Fibroblast of peridontal ligament (primary cell): ENCODE results near the gene SLC4A2.
"Not testable (repeated sequence)": the region's sequence is repeated elsewhere in the genome, so short reads cannot be mapped to it uniquely, and the experiment has no call there.

Experiments
- DNase-seq: peaks from one replicate; pipeline ENCODE4 v3.0.0-alpha.2; 2010; ENCODE audit errors: extremely low read depth

The SLC4A2 gene

GRCh38 chr7:151024435-151025056, 34.8 kb upstream of the SLC4A2 start, which contains the start of gene ATG9B:
ATG9B (minus strand) TSS chr7:151024494; CDS start chr7:151024423, 71 bp downstream.
- DNase-seq: no peak

- no peak for DNase-seq
Observed at GRCh38 chr7:151025924-151026671, 33.3 kb upstream of the SLC4A2 start.

DNA sequence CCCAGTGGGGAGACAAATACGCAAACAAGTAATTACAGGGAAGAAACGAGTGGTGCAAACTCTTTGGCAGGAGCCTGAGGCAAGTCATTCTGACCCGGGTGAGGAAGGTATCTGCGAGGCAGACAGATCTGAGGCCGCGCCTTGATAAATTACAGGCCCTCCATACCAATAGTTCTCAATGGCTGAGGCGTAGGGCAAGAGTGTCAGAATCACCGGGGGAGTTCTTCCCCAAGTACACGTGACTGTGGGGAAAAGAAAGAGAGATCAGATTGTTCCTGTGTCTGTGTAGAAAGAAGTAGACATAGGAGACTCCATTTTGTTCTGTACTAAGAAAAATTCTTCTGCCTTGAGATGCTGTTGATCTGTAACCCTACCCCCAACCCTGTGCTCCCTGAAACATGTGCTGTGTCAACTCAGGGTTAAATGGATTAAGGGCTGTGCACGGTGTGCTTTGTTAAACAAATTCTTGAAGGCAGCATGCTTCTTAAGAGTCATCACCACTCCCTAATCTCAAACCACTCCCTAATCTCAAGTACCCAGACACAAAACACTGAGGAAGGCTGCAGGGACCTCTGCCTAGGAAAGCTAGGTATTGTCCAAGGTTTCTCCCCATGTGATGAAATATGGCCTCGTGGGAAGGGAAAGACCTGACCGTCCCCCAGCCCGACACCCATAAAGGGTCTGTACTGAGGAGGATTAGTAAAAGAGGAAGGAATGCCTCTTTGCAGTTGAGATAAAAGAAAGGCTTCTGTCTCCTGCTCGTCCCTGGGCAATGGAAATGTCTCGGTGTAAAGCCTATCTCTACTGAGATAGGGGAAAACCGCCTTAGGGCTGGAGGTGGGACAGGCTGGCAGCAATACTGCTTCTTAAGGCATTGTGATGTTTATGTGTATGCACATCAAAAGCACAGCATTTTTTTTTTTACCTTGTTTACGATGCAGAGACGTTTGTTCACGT, 32.3 kb upstream of the SLC4A2 start:
- DNase-seq: not testable (repeated sequence)

- not testable (repeated sequence) for DNase-seq
Observed at GRCh38 chr7:151027728-151028130, 31.7 kb upstream of the SLC4A2 start.

DNA sequence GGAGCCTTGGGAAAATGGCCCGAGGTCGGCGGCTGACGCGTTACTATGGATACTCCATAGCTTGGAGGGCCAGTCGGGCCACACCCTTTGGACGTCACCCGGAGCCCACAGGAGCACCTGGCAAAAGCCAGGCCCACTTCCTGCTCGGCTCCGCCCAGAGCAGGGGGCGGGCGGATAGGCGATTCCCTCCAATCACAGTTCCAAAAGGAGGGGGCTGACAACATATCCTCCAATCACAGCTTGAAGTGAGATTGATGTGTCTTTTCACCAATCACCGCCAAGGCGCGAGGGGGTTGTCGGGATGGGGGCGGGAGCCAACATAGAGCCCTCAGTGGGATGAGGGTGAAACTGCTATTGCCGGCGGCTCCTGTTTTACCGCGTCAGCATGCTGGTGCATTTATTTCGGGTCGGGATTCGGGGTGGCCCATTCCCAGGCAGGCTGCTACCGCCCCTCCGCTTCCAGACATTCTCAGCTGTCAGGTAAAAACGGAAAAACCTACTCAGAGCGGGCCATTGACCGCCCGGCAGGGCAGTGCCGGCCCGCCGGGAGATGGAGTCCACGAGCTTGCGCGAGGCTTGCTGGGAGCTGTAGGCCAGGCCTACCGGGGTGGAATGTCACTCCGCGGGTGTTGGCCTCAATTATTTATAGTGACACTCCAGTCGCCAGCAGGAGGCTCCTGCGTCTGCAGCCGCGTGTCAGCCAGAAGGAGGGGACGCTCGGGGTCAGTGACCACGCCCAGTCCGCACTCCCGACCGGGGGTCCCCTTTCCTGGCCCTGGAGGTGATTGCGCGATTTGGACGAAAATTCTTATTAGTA, 31.1 kb upstream of the SLC4A2 start, which contains the start of gene ABCB8:
Gene ABCB8 (plus strand): TSS at position 320 of the 817 bp plus-strand sequence. CDS start 66 bp downstream, at position 386.
- peak; percentile 99 for DNase-seq

GRCh38 chr7:151028948-151029501, 30.4 kb upstream of the SLC4A2 start:
- DNase-seq: no peak

- no peak for DNase-seq
Observed at GRCh38 chr7:151031011-151031410, 28.4 kb upstream of the SLC4A2 start.

DNA sequence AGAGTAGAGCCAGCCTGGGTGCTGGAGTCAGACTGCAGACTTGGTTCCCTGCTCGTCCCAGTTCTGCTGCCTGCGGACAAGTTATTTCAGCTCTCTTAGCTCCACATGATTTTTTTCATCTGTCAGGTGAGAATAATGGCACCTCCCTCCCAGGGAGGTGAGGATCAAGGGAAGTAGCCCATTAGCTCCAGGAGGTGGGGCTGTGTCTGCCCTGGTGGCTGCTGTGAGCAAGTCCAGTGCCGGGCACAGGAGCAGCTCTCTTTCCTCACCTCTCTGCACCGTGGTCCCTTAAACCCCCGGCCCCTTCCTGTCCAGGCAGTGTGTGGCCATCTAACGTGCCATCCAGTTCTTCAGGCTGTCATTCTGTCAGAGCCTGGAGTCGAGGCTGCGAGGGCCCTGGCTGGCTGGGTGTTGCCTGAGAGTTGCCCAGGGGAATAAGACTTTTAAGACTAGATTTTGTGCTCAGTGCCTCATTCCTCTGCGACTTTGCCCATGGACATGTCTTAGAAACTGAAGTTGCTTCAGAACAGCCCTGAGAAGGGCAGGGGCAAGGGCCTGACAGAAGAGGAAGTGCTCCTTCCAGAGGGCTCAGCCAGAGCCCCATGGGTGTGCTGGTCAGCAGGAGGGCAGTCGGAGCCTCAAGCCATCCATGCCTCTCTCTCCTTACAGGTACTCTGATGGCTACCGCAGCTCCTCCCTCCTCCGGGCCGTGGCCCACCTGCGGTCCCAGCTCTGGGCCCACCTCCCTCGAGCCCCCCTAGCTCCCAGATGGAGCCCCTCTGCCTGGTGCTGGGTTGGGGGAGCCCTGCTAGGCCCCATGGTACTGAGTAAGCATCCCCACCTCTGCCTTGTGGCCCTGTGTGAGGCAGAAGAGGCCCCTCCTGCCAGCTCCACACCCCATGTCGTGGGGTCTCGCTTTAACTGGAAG, 26.2 kb upstream of the SLC4A2 start:
- no peak for DNase-seq

DNA sequence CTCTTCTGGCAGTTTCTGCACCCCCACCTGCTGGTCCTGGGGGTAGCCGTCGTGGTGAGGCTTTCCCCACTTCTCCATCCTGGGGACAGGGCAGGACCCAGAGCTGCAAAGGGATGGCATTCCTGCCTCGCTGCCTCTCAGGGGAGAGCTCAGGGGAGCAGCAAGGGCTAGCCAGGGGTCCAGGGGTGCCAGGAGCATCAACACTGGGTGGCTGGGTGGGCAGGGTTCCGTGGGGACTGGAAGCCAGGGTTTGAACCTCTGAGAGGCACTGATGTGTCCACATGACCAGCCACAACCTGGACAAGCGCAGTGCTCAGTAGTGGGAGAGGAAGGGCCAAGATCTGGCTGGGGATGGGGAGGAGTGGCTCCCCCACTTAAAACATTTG, 25.5 kb upstream of the SLC4A2 start:
- no peak for DNase-seq

- DNase-seq: no peak
Observed at GRCh38 chr7:151034312-151035025, 24.9 kb upstream of the SLC4A2 start.

DNA sequence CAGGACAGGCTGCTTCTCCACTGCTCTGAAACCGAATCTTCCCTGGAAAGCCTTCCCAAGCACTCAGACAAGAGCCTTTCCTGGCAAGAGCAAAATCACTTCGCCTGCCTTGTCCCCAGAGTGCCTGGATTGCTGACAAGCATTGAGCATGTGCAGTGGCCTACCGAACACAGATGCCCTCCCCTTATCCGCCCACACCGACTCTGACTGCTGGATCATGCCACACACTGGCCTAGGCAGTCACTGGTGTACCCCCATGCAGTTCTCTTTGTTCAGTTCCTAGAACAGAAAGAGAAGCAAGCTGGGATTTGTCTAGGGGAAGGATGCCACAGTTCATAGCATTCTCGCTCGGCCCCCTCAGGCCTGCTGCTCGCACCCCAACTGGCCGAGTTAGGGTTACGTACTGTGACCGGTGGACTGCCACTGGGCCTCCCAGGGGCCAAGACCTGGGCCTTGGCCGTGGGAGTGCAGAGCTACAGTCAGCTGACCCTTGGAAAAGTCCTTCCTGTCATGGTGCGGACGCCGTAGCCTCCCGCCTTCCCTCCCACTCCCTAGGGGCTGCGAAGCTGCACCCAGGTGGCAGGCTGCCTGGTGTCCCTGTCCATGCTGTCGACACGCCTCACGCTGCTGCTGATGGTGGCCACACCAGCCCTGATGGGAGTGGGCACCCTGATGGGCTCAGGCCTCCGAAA, 24.2 kb upstream of the SLC4A2 start:
- DNase-seq: no peak

DNA sequence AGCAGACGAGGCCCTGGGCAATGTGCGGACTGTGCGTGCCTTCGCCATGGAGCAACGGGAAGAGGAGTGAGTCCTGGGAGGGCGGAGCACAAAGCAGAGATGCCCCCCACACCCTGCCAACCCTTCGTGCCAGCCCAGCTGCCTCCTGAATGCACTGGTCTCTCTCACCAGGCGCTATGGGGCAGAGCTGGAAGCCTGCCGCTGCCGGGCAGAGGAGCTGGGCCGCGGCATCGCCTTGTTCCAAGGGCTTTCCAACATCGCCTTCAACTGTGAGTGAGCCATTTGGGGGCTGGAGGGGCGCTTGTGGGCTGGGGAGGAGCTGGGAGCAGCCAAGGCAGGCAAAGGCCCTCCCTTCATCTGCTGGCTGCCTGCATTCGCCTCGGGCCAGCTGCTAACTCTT, 23.5 kb upstream of the SLC4A2 start:
- no peak for DNase-seq

GRCh38 chr7:151038951-151039849, 20.2 kb upstream of the SLC4A2 start:
- DNase-seq: peak; percentile 86

- no peak for DNase-seq
Observed at GRCh38 chr7:151039850-151040548, 19.4 kb upstream of the SLC4A2 start.

- no peak for DNase-seq
Observed at GRCh38 chr7:151040616-151041375, 18.6 kb upstream of the SLC4A2 start.

DNA sequence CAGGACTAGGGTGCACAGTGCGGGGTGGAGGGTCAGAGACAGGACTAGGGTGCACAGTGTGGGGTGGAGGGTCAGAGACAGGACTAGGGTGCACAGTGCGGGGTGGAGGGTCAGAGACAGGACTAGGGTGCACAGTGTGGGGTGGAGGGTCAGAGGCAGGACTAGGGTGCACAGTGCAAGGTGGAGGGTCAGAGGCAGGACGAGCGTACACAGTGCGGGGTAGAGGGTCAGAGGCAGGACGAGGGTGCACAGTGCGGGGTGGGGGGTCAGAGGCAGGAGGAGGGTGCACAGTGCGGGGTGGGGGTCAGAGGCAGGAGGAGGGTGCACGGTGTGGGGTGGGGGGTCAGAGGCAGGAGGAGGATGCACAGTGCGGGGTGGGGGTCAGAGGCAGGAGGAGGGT, 15.9 kb upstream of the SLC4A2 start:
- not testable (repeated sequence) for DNase-seq
